PC-9 (cell line): ENCODE data around the gene SLC8A1. TPM values are rescaled to one million over a fixed set of nuclear protein-coding genes. Genes with fewer than 3 reads are reported as not detected.

Experiments
- BruUV-seq: library from RNA; stranded (reverse); fragments of 400-500 nt; replicated peaks from 2 replicates; lab custom pipeline; 2021; lab: Mats Ljungman, UMichigan
- CTCF ChIA-PET: fragments of 300-600 bp; sonication (Branson Sonifier 250); formaldehyde crosslinking; loops from one replicate; lab custom pipeline; 2022; ENCODE audit warnings: antibody characterized with exemption; lab: Charles Lee
- POLR2A ChIA-PET: fragments of 300-600 bp; sonication (Branson Sonifier 250); formaldehyde crosslinking; loops from one replicate; lab custom pipeline; 2022; ENCODE audit warnings: antibody characterized with exemption; ENCODE audit not compliant: unreplicated experiment; lab: Charles Lee
- DNase-seq, 2 experiments: peaks; one replicate each; pipeline versions ENCODE4 v3.0.0 to v3.0.0-alpha.2; 2015 to 2022; ENCODE audit warnings: mixed read lengths in 1 of 2
- H2AFZ ChIP-seq: fragments of 200-600 bp; sonication (generic); 2 replicates; pipeline ENCODE4 v1.8.1; 2017; ENCODE audit warnings: antibody characterized with exemption
- H3F3A ChIP-seq: fragments of 200-600 bp; sonication (generic); 2 replicates; pipeline ENCODE4 v1.8.1; 2017; ENCODE audit warnings: antibody characterized with exemption, mild to moderate bottlenecking, low read depth; ENCODE audit not compliant: insufficient read depth
- H3K27ac ChIP-seq: fragments of 200-600 bp; sonication (generic); 2 replicates; pipeline ENCODE4 v1.6.1; 2016; ENCODE audit warnings: mixed run types
- H3K27me3 ChIP-seq: fragments of 200-600 bp; sonication (generic); 2 replicates; pipeline ENCODE4 v1.6.1; 2016; ENCODE audit warnings: low read depth, mixed run types; ENCODE audit not compliant: insufficient read depth
- H3K36me3 ChIP-seq: fragments of 200-600 bp; sonication (generic); 2 replicates; pipeline ENCODE4 v1.6.1; 2016; ENCODE audit warnings: low read depth, mixed run types
- H3K4me1 ChIP-seq: fragments of 200-600 bp; sonication (generic); replicated peaks from 2 replicates; pipeline ENCODE4 v1.6.1; 2016; ENCODE audit warnings: mixed run types; ENCODE audit not compliant: insufficient read depth
- H3K4me2 ChIP-seq: fragments of 200-600 bp; sonication (generic); 2 replicates; pipeline ENCODE4 v1.6.1; 2017; ENCODE audit warnings: mixed run types
- H3K4me3 ChIP-seq: fragments of 200-600 bp; sonication (generic); 2 replicates; pipeline ENCODE4 v1.6.1; 2016; ENCODE audit warnings: mixed run types
- H3K79me2 ChIP-seq: fragments of 200-600 bp; sonication (generic); 2 replicates; pipeline ENCODE4 v1.6.1; 2017; ENCODE audit warnings: low read depth, mixed run types
- H3K9me2 ChIP-seq: fragments of 200-600 bp; sonication (generic); 2 replicates; pipeline ENCODE4 v1.8.1; 2017; ENCODE audit warnings: mild to moderate bottlenecking; ENCODE audit not compliant: insufficient read depth
- H3K9me3 ChIP-seq: fragments of 200-600 bp; sonication (generic); 2 replicates; pipeline ENCODE4 v1.8.1; 2016; ENCODE audit warnings: low read depth; ENCODE audit not compliant: insufficient read depth
- H4K20me1 ChIP-seq: fragments of 200-600 bp; sonication (generic); 2 replicates; pipeline ENCODE4 v1.8.1; 2017; ENCODE audit not compliant: insufficient read depth
- CTCF ChIP-seq: fragments of 200-600 bp; sonication (generic); conservative IDR thresholded peaks from 2 replicates; pipeline ENCODE4 v1.6.1; 2017; ENCODE audit warnings: mixed run types, antibody characterized with exemption, mild to moderate bottlenecking, moderate library complexity
- EZH2 ChIP-seq: fragments of 200-600 bp; sonication (generic); IDR thresholded peaks from 2 replicates; pipeline ENCODE4 v1.8.0; 2017; ENCODE audit warnings: antibody characterized with exemption, low read depth
- intact Hi-C: fragments of 100-400 bp; cut with micrococcal nuclease; formaldehyde crosslinking; loops from one replicate; pipeline ENCODE4 v1.10.0; 2022; ENCODE audit not compliant: unreplicated experiment
- total RNA-seq: library from RNA; stranded (reverse); gene quantifications from 2 replicates; pipeline ENCODE4 v1.2.3, GENCODE V29; 2021

Gene SLC8A1
- total RNA-seq, 1 experiment from 2014 or later: 13.5 TPM

- BruUV-seq: no TSS peak
- POLR2A ChIA-PET: no interaction called here
- intact Hi-C loops: no loop called here
Measured at GRCh38 chr2:40430776-40431599, 20.9 kb downstream of the SLC8A1 start.

GRCh38 chr2:40428439-40428838 is 23.5 kb downstream of the SLC8A1 start:
- H3K27ac ChIP-seq: no peak overlapping the region
- POLR2A ChIA-PET: no interaction called here
- 0 out of 2 replicates have a peak, but pooled peaks cover 6% of the 10 kb centered on the region for H3K9me3 ChIP-seq
- intact Hi-C loops: no loop called here
- H3K4me3 ChIP-seq: no peak overlapping the region
- no peaks in the 10 kb centered on the region for H4K20me1 ChIP-seq
- H3K27me3 ChIP-seq: no peaks in the 10 kb centered on the region
- H3K9me2 ChIP-seq: no peaks in the 10 kb centered on the region; the same call in 1 of the 2 replicates
- no peaks in the 10 kb centered on the region for H3K36me3 ChIP-seq
- H3K4me1 ChIP-seq: peaks cover 6% of the 10 kb centered on the region
- CTCF ChIA-PET: no interaction called here
- no peak for DNase-seq
- no peak overlapping the region for H2AFZ ChIP-seq
- H3K79me2 ChIP-seq: no peaks in the 10 kb centered on the region
- H3K4me2 ChIP-seq: no peak overlapping the region
- no TSS peak for BruUV-seq
- TF ChIP-seq EZH2 (no peak), CTCF (no peak)
- H3F3A ChIP-seq: peaks cover 5% of the 10 kb centered on the region; the same call in 1 of the 2 replicates

More at GRCh38 chr2:40430776-40431599, 20.9 kb downstream of the SLC8A1 start:
- no peak overlapping the region for H2AFZ ChIP-seq
- peaks cover 27% of the 10 kb centered on the region for H3F3A ChIP-seq
- no peaks in the 10 kb centered on the region for H3K9me2 ChIP-seq
- no peaks in the 10 kb centered on the region for H3K27me3 ChIP-seq
- H3K9me3 ChIP-seq: 0 out of 2 replicates have a peak, but pooled peaks cover 6% of the 10 kb centered on the region
- H3K4me3 ChIP-seq: no peak overlapping the region
- CTCF ChIA-PET: no interaction called here
- peaks cover 30% of the 10 kb centered on the region for H3K4me1 ChIP-seq
- DNase-seq: no peak
- no peak overlapping the region for H3K4me2 ChIP-seq
- no peaks in the 10 kb centered on the region for H3K79me2 ChIP-seq
- H4K20me1 ChIP-seq: no peaks in the 10 kb centered on the region
- H3K27ac ChIP-seq: no peak overlapping the region
- H3K36me3 ChIP-seq: no peaks in the 10 kb centered on the region
- TF ChIP-seq EZH2 (no peak), CTCF (no peak)

- no peaks in the 10 kb centered on the region for H3K27me3 ChIP-seq
- no peak overlapping the region for H3K4me3 ChIP-seq
- H3K9me3 ChIP-seq: no peaks in the 10 kb centered on the region
- CTCF ChIA-PET: no interaction called here
- TF ChIP-seq EZH2: no peak
- no peak for TF ChIP-seq CTCF
- BruUV-seq: no TSS peak
- H4K20me1 ChIP-seq: no peaks in the 10 kb centered on the region
- intact Hi-C loops: no loop called here
- H3F3A ChIP-seq: 0 out of 2 replicates have a peak, but pooled peaks cover under 1% of the 10 kb centered on the region
- DNase-seq: no peak
- POLR2A ChIA-PET: no interaction called here
- H3K4me2 ChIP-seq: no peak overlapping the region
- H3K79me2 ChIP-seq: no peaks in the 10 kb centered on the region
- H2AFZ ChIP-seq: no peak overlapping the region
- no peaks in the 10 kb centered on the region; the same call in 1 of the 2 replicates for H3K9me2 ChIP-seq
- H3K36me3 ChIP-seq: no peaks in the 10 kb centered on the region
- H3K27ac ChIP-seq: no peak overlapping the region
- peaks cover 3% of the 10 kb centered on the region; the same call in 1 of the 2 replicates for H3K4me1 ChIP-seq
Measured at GRCh38 chr2:40421631-40422297, 30.1 kb downstream of the SLC8A1 start.
